Spleen (tissue), 11 donors: Measurements from ENCODE around the gene SORBS1. TPM values are rescaled to one million over a fixed set of nuclear protein-coding genes. Genes with fewer than 3 reads are reported as not detected.
A peak's percentile ranks its signal among the peaks of the same experiment; 100 is the strongest.

Source experiments
- DNase-seq: peaks from one replicate; pipeline ENCODE4 v3.0.0-alpha.2; 2020
- H3K27ac ChIP-seq, 8 donors: fragments of 200-600 bp; sonication (generic) in 7 of 8; 1 replicate in 4 of 8; 2 replicates in 4 of 8; pipeline versions ENCODE4 v1.5.0 to v1.8.0; 2016 to 2021; ENCODE audit warnings: inconsistent platforms in 4 of 8, mild to moderate bottlenecking in 4 of 8, moderate library complexity in 1 of 8
- H3K27me3 ChIP-seq, 7 donors: fragments of 200-600 bp; sonication (generic) in 6 of 7; replicated peaks in 1 of 7; 1 replicate in 4 of 7; 2 replicates in 3 of 7; pipeline versions ENCODE4 v1.5.0 to v1.8.0; 2016 to 2021; ENCODE audit warnings: inconsistent platforms in 3 of 7, mild to moderate bottlenecking in 1 of 7
- H3K36me3 ChIP-seq, 6 donors: fragments of 200-600 bp; sonication (generic) in 5 of 6; 1 replicate in 4 of 6; 2 replicates in 2 of 6; pipeline versions ENCODE4 v1.5.0 to v1.8.0; 2016 to 2021; ENCODE audit warnings: inconsistent platforms in 2 of 6
- H3K4me1 ChIP-seq, 6 donors: fragments of 200-600 bp; sonication (generic) in 5 of 6; 1 replicate in 3 of 6; 2 replicates in 3 of 6; pipeline versions ENCODE4 v1.5.0 to v1.8.0; 2016 to 2021; ENCODE audit warnings: inconsistent platforms in 3 of 6
- H3K4me3 ChIP-seq, 8 donors: fragments of 200-600 bp; sonication (generic) in 7 of 8; 1 replicate in 4 of 8; 2 replicates in 4 of 8; pipeline versions ENCODE4 v1.5.0 to v1.8.0; 2016 to 2021; ENCODE audit warnings: inconsistent platforms in 4 of 8, mild to moderate bottlenecking in 4 of 8, moderate library complexity in 2 of 8
- H3K9me3 ChIP-seq, 8 donors: fragments of 200-600 bp; sonication (generic) in 7 of 8; 1 replicate in 4 of 8; 2 replicates in 4 of 8; pipeline versions ENCODE4 v1.5.0 to v1.8.0; 2016 to 2021; ENCODE audit warnings: inconsistent platforms in 4 of 8
- POLR2A ChIP-seq, 3 donors: fragments of 450-650 bp; IDR thresholded peaks; one replicate each; pipeline ENCODE4 v1.5.1; 2017; ENCODE audit warnings: antibody characterized with exemption in 3 of 3, mild to moderate bottlenecking in 1 of 3
- POLR2AphosphoS5 ChIP-seq, 3 donors: sonication (generic); formaldehyde crosslinking; IDR thresholded peaks; one replicate each; pipeline ENCODE4 v1.5.1; 2017; ENCODE audit warnings: antibody characterized with exemption in 3 of 3
- WGBS, 5 donors: extraction: QIAGEN DNeasy Blood & Tissue Kit in 3 of 5; methylation state at CpG; one replicate each; pipeline versions ENCODE4 v1.1.5 to v1.1.7; 2013 to 2018; 5-methylcytosine and 5-hydroxymethylcytosine counted together
- intact Hi-C: fragments of 100-400 bp; cut with DNase I; formaldehyde crosslinking; loops from one replicate; pipeline ENCODE4 v1.15.0; 2023; ENCODE audit warnings: low total_unique reads
- polyA plus RNA-seq, 3 donors: library from polyadenylated mRNA; stranded (reverse); fragments of 200-250 nt; gene quantifications; one replicate each; pipeline ENCODE4 v1.2.1, GENCODE V29; 2013
- total RNA-seq, 7 donors: library from RNA; depleted of rRNA in 3 of 7; stranded (reverse); fragments of >200 nt in 3 of 7; fragmentation: NEBNext Ultra II Directional in 4 of 7; extraction: Animal tissue kit (Norgen Biotek cat#: 25700) in 4 of 7; gene quantifications; one replicate each; pipeline versions ENCODE4 v1.1.0 to v1.2.1, GENCODE V29; 2016 to 2021
- TF ChIP-seq, protein P1 (sequence below), 11 experiments: fragments of 200-600 bp in 7 of 11; fragments of 450-650 bp in 4 of 11; sonication (generic) in 4 of 11; IDR thresholded peaks in 8 of 11; conservative IDR thresholded peaks in 3 of 11; 1 replicate in 7 of 11; 2 replicates in 4 of 11; pipeline versions ENCODE4 v1.4.0 to v1.8.0; 2016 to 2021; ENCODE audit warnings: antibody characterized with exemption in 11 of 11, inconsistent platforms in 4 of 11, mild to moderate bottlenecking in 1 of 11
- donor health status: healthy with polysubstance abuse.
- donor health status: DM: no; HTN: no; CAD: no; lungs with moderate emphysema.
- donor health status: DM: no; HTN: no; CAD: no.
- donor health status: Bipolar disorder and iron deficiency.
- donor health status: healthy.
- donor health status: DM: no; HTN: no; CAD: no.
- donor health status: DM: yes; HTN: yes; CAD: no.

The SORBS1 gene
- total and polyA plus RNA-seq, 10 donors = 2.8 to 30.8 (median 18.1) TPM

GRCh38 chr10:95461611-95462010 lies 99.6 kb downstream of the SORBS1 start:
- H3K4me3 ChIP-seq = no peak overlapping the region
- DNase-seq = no peak
- no peaks in the 10 kb centered on the region for H3K27me3 ChIP-seq
- intact Hi-C loops = no loop called here
- WGBS, 5 donors = 91 to 96% (median 93%) methylated on average over 4 of the region's 4 CpGs
- H3K27ac ChIP-seq = no peak overlapping the region
- H3K9me3 ChIP-seq = no peaks in the 10 kb centered on the region
- peaks cover 0 to 3% (median 0%) of the 10 kb centered on the region in 6 donors for H3K4me1 ChIP-seq
- TF ChIP-seq POLR2AphosphoS5 (IDR thresholded peaks at IDR 0.05) (no peak), POLR2A (IDR thresholded peaks at IDR 0.05) (no peak)
- no peaks in the 10 kb centered on the region for H3K36me3 ChIP-seq

GRCh38 chr10:95459446-95460045 lies 101.6 kb downstream of the SORBS1 start:
- intact Hi-C loops = no loop called here
- H3K9me3 ChIP-seq = no peaks in the 10 kb centered on the region
- H3K4me1 ChIP-seq = no peaks in the 10 kb centered on the region
- H3K36me3 ChIP-seq = no peaks in the 10 kb centered on the region
- no peaks in the 10 kb centered on the region for H3K27me3 ChIP-seq
- WGBS, 5 donors = 65 to 83% (median 79%) methylated on average over 9 of the region's 9 CpGs
- no peak for DNase-seq
- H3K27ac ChIP-seq = no peak overlapping the region
- TF ChIP-seq POLR2AphosphoS5 (IDR thresholded peaks at IDR 0.05) (peak in 1 of 3 donors; percentile 43), POLR2A (IDR thresholded peaks at IDR 0.05) (no peak)
- TF ChIP-seq, protein P1, sequence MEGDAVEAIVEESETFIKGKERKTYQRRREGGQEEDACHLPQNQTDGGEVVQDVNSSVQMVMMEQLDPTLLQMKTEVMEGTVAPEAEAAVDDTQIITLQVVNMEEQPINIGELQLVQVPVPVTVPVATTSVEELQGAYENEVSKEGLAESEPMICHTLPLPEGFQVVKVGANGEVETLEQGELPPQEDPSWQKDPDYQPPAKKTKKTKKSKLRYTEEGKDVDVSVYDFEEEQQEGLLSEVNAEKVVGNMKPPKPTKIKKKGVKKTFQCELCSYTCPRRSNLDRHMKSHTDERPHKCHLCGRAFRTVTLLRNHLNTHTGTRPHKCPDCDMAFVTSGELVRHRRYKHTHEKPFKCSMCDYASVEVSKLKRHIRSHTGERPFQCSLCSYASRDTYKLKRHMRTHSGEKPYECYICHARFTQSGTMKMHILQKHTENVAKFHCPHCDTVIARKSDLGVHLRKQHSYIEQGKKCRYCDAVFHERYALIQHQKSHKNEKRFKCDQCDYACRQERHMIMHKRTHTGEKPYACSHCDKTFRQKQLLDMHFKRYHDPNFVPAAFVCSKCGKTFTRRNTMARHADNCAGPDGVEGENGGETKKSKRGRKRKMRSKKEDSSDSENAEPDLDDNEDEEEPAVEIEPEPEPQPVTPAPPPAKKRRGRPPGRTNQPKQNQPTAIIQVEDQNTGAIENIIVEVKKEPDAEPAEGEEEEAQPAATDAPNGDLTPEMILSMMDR (IDR thresholded peaks at IDR 0.05 in 8 of 11, conservative IDR thresholded peaks at IDR 0.05 in 3 of 11) = no peak
- no peak overlapping the region for H3K4me3 ChIP-seq

DNA sequence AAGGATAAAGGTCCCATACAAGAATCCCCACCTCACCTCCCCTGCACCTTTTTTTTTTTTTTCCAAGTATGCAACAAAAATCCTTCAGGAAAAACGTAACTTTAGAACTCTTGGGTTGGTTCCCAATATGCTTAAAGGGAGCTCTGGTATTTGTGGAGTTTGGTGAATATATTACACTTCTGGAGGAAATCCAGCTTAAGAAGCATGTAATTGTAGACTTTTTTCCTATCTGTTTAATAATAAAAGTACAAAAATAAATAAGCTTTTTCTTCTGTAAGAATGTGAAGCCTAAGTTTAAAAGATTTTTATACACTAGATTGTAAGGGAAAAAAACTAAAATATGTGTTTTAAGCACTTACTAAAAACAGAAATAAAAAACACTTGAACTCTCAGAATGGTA lies 102.3 kb downstream of the SORBS1 start:
- intact Hi-C loops = no loop called here
- Histone ChIP-seq H3K27ac (no peak overlapping the region), H3K4me3 (no peak overlapping the region), H3K9me3 (no peaks in the 10 kb centered on the region), H3K4me1 (no peaks in the 10 kb centered on the region), H3K27me3 (no peaks in the 10 kb centered on the region), H3K36me3 (no peaks in the 10 kb centered on the region)
- no peak for TF ChIP-seq POLR2A (IDR thresholded peaks at IDR 0.05)
- no peak for TF ChIP-seq POLR2AphosphoS5 (IDR thresholded peaks at IDR 0.05)
- TF ChIP-seq, protein P1 (IDR thresholded peaks at IDR 0.05 in 8 of 11, conservative IDR thresholded peaks at IDR 0.05 in 3 of 11) = no peak
- WGBS, 5 donors = 26 to 67% (median 63%) methylated on average over 1 of the region's 1 CpG
- DNase-seq = no peak

GRCh38 chr10:95458014-95458413 lies 103.2 kb downstream of the SORBS1 start:
- Histone ChIP-seq H3K4me1 (no peaks in the 10 kb centered on the region), H3K36me3 (no peaks in the 10 kb centered on the region), H3K9me3 (no peaks in the 10 kb centered on the region), H3K27ac (no peak overlapping the region), H3K27me3 (no peaks in the 10 kb centered on the region), H3K4me3 (no peak overlapping the region)
- WGBS, 5 donors = 82 to 95% (median 91%) methylated on average over 2 of the region's 2 CpGs
- no peak for TF ChIP-seq POLR2AphosphoS5 (IDR thresholded peaks at IDR 0.05)
- no peak for TF ChIP-seq POLR2A (IDR thresholded peaks at IDR 0.05)
- TF ChIP-seq, protein P1 (IDR thresholded peaks at IDR 0.05 in 8 of 11, conservative IDR thresholded peaks at IDR 0.05 in 3 of 11) = no peak
- intact Hi-C loops = no loop called here
- DNase-seq = no peak
